ENCODE measurements around the gene FBXW11.

FBXW11 gene

DNA sequence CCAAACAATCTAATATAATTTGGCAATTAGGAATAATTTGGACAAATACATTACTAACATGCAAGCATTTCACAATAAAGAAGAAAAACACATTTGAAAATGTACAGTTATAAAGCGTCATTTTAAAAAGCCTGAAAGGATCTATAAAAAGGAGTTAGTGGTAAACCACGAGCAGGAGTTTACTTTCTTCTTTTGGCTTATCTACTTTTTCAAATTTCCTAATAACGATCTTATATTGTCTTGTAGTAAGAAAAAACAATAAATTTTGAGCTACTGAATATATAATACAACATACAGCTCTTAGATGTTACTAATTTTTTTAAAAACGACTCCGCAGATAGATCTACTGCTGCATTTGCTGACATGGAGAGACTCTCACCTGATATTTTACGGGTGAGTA lies 141.0 kb downstream of the FBXW11 start:
- no peak for DNase-seq (ENCODE audit: low read depth)

DNA sequence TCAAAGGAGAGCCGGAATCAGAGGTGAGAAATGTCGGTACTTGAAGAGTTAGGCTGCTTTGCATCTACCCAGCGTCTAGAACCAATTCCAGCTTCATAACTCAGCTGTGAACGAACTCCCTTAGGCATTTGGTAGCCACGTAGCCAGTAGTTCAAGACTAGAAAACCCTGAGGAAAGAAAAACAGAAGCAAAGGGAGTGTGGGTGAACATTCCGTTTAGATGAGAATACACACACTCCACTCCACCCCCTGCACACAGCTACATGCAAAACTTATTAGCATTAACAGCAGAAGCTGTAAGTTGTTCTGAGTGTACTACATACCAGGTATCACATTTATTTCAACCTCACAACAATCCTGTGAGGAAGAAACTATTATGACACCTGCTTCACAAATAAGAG lies 142.5 kb downstream of the FBXW11 start:
- peak; percentile 84 for DNase-seq (ENCODE audit: low read depth)

DNA sequence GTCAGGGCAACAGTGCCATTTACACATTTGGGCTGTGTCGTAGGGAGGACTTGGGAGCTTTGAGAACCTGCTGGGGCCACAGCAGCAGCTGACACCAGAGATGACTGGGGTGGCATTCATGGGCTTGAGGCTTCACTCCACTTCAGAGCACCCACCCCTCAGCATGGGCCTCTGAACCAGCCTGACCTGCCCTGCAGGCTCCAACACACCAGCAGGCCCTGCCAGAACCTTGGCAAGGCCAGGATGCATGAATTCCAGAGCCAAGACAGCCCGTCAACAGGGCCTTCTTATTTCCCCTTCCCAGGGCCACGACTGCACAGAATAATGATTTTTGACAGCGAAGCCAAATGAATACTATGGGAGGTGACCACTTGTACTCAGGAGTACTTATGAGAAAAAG lies 143.8 kb downstream of the FBXW11 start:
- DNase-seq (ENCODE audit: low read depth): no peak

DNA sequence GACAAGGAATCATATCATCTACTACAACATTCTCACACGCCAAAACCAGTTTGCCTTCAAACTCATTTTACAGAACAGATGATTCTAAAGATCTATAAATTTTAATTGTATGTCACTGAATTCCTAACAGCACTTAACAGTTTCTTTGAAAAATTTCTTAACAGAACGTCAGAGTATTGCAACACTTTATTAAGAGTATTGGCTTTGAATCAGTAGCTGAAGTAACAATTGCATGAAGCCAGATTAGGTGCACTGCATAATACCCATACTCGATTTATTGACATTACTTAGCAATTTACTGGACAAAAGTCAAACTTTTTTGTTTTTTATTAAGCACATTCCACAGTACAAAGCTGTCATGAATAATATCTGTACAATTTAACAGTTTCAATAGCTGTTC lies 145.1 kb downstream of the FBXW11 start:
- DNase-seq (ENCODE audit: low read depth): no peak

DNA sequence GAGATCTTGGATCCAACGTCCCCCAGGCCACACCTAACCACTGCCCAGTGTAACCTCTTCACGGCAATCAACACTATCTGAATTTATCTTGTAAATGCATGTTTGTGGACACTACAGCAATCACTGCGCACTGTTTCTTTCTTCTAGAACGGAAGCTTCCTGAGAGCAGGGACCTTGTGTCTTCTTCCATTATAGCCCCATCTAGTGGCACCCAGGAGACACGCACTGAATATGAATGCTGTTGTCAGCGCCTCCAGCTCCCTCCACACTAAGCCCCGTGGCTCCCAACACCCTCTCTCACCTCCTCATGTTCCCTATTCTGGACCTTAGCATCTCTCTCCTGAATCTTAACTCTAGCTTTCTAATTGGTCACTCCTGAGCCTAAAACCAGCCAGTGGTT lies 148.1 kb downstream of the FBXW11 start:
- no peak for DNase-seq (ENCODE audit: low read depth)

DNA sequence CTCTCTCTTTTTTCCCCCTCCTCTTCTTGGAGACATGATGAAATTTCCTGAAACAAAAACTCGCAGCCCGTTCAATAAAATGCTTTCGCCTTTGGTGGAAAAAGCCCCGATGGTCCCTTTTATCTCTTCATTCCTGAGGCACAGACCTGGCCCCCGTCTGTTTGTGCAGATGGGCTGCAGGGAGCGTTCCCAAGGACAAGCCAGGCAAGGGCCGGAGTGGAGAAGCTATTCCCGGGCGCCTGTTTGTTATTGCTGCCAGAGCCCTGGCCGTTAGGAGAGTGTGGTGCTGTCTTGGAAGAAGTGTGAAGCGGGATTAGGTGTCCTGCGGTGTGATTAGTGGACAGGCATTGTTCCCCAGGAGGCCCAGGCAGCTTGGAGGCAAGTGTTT lies 149.0 kb downstream of the FBXW11 start:
- no peak for DNase-seq (ENCODE audit: low read depth)

DNA sequence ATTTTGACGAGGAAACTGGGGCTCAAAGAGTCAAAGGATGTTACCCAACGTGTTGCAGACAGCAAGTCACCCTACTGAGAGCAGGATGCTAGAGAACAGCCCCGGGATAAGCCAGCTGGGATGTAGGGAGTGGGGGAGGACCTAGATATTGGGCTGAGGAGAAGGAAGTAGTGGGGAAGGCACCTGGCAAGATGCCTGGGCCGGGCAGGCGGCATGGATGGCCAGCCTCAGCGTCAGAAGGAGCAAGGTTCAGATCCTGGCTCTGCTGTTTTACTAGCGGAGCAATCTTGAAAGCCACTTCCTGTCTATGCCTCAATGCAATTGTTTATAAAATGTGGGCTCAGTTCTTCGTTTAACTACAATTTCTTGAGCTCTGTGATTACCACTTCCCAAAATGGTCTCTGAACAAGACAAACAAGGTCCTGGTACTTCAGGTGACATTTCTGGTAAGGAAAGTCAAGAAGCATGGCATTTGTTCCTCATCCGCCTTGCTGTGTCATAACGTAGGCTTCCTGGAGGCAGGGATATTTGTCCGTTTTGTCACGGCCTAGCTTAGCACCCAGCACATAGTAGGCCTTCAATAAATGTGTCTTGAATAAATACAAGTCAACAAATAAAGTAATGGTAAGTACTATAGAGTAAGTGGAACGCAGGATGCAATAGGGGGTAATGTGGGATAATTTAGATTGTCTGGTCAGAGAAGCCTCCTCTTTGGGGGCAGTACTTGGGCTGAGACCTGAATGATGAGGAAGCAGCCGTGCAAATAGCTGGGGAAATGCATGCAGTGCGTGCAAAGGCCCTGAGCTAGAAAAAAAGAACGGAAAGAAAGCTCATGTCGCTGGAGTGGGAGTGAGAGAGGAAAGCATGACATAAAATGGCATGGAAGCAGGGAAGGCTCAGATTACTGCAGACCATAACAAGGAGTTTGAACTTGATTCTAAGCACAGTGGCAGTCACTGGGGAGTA lies 150.4 kb downstream of the FBXW11 start:
- no peak for DNase-seq (ENCODE audit: low read depth)

DNA sequence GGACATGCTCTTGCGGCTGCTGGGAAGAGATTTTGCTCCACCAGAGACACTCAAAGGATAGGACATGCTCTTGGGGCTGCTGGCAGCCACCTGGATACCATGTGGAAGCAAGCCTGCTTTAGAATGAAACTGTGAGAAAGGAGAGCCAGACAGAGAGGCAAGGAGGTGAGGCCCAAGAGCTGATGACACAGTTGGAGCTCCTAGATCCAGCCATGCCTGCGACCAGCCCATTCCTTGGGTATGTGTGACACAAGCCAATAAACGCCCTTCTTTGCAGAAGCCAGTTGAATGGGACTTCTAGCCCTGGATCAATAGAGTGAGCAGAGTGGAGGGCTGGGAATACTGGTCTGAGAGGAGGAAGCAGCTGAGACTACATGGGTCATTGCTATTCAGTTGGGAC lies 151.2 kb downstream of the FBXW11 start:
- no peak for DNase-seq (ENCODE audit: low read depth)

DNA sequence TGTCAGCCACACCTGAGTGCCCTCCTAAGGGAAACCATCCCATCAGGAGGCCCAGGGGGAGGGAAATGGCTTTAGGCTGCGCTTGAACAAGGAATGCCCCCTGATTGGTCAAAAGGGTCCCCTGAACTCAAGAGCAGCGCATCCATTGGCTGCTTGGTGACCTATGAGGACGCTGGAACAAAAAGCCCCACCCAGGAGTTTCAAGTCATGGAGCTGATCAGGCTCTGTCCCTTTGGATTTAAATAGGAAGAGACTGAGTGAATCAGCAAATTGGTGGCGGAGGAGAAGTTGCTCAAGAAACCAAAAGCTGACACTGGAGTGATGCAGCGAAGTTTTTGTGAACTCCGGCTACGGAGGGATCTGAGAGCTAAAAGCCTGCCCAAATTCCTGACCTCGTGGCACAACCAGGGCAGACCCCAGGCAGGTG lies 154.2 kb downstream of the FBXW11 start:
- no peak for DNase-seq (ENCODE audit: low read depth)

DNA sequence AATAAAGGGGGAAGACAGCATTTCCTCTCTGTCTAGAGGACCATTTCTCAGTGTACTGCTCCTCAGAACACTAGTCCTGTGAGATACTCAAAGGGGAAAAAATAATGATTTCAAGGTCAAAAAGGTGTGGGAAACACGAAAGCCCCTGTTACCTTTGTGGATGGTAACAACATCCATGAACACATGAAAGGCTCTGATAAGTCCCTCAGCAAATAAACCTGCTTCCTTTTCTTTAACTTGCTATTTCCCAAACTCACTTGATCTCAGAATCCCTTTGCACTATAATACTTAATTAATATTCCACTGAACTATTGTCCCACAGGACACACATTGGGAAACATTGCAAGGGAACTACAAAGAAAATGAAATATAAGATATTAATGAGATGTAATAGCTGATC lies 155.2 kb downstream of the FBXW11 start:
- DNase-seq (ENCODE audit: low read depth): no peak

DNA sequence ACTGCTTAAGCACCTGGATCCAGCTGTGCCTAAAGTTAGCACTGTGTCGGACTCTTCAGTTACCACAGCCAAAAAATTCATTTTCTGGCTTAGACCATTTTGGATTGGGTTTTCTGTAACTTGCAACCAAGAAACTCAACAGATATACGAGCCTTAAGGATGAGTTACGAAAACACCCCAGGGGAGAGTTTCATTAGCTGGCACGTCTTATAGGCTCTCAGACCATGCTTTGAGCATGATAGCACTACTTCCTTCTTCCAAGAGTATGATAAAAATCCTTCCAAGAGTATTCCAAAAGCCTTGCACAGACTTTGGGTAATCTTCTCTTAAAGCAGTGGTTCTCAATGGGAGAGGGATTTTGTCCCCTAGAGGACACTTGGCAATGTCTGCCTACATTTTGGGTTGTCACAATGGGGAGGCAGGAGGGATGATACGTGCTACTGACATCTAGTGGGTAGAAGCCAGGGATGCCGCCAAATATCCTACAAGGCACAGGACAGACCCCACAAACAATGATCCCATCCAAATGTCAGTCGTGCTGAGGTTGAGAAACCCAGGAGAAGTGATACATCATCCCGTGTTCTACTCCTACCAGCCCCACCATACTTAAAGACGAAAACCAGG lies 156.0 kb downstream of the FBXW11 start:
- no peak for DNase-seq (ENCODE audit: low read depth)

DNA sequence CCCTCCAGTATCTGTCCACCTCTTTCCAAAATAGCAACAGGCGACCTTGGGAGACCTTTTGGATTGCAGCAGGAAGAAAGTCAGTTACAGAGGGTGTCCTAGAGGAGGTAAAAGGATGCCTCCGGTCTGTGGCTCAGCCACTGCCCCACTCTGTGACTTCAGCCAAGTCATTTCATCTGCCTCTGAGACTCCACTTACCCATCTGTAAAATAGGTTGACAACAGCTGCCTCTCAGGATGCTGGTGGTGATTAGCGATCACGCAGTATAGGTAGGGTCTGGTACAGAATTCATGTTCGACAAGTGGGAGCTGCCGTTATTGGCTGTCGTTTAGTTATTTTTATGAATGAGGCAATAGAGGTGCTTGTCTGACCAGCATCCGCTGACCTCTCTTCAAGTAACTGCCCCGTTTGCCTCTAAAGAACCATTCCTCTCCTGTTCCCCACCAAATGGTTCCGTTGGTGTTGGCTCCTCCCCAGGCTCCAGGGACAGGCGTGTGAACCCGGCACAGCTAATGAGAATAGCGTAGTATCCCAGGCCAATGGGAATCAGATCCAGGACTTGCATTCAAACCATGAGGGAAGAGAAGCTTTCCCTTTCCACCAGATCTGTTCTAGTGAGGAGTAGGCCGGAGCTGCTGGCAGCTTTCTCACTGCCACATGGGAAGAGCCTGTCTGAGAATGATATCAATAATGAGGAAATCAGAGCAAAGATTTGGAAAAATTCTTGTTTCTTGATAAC lies 156.7 kb downstream of the FBXW11 start:
- DNase-seq (ENCODE audit: low read depth): no peak

DNA sequence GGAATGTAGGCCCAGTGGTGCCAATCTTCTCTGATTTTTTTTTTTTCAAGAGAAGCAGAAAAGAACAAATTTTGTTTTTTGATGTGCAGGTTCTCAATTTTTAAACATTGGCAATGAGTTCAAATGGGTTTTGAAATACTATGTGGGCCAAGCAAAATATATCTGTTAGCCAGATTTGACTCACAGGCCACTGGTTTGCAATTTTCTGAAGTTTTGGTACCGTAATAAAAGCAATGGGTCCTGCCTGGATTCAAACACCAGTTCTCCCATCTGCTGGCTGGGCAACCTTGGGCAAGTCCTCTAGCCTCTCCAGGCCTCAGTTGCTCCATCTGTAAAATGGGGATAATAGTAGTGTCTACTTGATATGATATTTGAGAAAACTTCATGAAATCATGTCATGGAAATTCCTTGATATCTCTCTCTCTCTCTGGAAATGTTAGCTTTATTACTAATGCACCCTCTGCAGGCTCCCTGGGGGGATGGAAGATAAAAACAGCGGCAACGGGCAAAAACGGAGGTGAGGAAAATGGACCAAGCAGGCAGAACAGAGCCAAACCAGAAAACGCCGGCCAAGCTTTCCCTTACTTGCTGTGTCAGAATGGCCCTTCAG lies 157.4 kb downstream of the FBXW11 start:
- peak; percentile 44 for DNase-seq (ENCODE audit: low read depth)

DNA sequence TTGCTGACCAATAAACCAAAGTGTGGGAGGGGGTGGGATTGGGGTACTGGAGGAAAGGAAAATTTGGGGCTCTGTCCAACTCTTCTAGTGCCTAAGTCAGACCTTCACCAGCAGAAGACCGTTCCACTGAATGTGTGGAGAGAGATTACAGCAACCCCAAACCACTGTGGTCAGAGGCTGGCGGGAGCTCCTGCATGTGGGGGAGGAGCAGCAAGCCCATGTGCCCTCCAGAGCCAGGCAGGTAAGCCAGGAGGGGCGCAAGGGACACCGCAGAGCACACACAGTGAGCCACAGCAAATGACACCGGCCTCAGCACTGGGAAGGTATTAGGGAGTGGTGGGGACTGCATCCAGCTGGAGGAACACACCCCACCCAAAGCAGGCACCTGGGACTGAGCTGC lies 158.0 kb downstream of the FBXW11 start:
- no peak for DNase-seq (ENCODE audit: low read depth)

DNA sequence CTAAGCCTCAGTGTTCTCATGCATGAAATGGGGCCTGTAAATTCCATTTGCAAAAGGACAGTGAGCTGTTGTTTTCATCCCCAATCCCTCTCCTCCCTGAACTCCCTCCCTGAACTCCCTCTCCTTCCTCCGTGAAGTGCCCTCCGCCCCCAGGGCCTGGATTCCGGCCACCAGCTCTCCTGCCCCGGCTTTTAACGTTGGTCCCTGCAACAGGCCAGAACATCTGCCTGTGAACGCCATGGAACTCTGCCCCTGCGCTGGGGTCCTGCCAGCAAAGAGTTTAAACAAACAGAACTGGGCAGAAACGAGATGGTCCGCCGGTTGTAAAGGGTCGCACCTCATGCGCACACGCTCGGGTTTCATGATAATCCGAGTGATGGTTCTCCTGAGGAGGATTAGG lies 158.4 kb downstream of the FBXW11 start:
- DNase-seq (ENCODE audit: low read depth): no peak

DNA sequence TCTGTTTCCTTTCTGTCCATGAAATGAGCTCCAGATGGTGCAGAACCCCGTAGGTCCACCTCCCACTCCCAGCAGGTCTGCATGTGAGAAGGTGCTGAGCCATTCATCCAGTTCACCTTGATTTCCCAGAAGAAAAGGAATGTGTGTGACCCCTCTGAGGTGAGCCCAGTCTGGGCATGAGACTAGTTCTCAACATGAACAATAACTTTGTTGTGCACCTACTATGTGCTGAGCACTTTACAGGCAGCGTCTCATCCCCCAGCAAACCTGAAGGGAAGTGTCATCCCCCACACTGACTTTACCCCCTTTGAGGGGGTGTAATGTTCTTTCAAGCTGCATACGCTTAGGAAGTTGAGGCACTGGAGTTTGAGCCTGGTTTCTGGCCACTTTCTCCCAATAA lies 159.4 kb downstream of the FBXW11 start:
- no peak for DNase-seq (ENCODE audit: low read depth)

DNA sequence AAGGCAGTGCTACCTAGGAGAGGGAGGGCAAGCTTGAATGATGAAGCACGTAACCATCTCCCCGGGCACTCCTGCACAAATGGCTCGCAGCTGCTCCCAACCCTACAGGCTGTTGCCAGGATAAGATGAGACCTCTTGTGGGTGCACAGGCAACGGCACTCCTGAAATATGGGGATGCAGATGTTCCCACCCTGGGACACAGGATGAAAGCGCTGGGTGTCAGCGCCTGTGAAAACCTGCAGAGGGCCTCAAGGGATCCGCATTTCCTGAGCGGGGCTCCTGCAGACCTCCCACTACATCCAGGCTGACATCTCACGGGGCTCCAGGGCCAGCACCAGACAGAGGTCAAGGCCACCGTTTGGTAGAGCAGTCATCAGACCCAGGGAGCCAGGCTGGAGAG lies 160.1 kb downstream of the FBXW11 start:
- no peak for DNase-seq (ENCODE audit: low read depth)

DNA sequence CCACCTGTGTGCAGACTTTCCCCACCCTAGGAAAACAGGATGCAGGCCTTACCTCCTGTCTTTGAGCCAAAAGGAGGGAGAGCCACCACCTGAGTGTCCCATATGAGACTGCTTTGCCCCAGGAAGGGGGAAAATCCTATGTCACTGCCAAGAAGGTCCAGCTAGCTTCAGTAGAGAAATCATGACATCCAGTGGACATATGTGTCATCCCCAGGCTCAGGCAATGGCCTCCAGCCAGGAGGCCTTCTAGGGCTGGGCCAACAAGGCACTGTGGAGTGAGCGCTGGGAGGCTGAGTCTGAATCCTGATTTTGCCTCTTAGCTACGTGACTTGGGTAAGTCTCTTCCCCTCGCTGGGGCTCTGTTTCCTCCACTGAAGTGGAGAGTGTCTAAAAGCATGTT lies 160.6 kb downstream of the FBXW11 start:
- peak; percentile 38 for DNase-seq (ENCODE audit: low read depth)

DNA sequence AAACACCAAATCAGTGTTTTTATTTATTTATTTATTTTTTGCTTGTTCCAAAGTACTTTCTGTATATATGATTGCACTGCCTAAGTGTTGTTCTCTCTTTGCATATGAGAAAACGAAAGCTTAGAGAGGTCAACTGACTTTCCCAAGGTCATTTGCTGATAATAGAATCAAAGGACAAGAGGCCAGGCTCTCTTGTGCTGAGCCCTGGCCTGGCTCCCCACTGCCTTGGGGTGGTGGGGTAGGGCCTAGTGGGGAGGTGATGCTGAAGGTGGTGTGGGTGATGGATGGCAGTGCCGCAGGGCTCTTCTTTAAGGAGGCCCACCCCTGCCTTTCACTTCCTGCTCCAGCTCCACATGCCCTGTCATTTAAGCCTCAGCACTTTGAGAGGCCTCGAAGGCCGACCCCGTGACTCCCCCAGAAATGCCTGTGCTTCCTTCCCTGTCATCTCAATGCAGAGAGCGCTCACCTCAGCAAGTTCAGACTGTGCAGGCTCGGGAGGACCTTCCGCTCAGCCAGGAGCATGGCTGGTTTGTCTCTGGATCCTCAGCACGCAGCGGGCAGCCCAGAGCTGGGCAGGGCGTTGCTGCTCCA lies 161.3 kb downstream of the FBXW11 start:
- no peak for DNase-seq (ENCODE audit: low read depth)

DNA sequence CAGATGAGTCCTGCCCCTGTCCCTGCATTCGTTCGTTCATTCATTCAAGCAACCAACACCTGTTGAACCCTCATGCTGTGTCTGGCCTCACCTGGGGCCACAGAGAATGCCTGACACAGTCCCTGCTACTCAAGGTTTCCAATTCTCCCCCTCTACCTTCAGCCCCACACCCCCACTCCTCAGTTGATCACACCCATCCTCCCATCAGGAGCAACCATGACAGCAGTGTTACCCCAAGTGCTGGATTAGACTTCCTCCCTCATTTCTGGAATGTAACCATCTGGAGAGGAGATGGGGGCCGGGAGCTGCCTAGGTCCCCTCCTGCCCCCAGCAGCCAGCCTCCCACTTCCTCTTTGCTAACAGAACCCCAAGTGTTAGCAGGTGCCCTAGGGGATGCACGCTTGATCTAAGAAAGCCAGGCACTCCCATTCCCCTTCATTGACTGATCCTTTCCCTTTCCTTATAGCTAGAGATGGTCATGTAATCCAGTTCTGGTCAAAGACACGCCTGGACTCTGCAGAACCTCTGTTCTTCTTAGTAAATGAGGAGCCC lies 163.6 kb downstream of the FBXW11 start:
- DNase-seq (ENCODE audit: low read depth): no peak

DNA sequence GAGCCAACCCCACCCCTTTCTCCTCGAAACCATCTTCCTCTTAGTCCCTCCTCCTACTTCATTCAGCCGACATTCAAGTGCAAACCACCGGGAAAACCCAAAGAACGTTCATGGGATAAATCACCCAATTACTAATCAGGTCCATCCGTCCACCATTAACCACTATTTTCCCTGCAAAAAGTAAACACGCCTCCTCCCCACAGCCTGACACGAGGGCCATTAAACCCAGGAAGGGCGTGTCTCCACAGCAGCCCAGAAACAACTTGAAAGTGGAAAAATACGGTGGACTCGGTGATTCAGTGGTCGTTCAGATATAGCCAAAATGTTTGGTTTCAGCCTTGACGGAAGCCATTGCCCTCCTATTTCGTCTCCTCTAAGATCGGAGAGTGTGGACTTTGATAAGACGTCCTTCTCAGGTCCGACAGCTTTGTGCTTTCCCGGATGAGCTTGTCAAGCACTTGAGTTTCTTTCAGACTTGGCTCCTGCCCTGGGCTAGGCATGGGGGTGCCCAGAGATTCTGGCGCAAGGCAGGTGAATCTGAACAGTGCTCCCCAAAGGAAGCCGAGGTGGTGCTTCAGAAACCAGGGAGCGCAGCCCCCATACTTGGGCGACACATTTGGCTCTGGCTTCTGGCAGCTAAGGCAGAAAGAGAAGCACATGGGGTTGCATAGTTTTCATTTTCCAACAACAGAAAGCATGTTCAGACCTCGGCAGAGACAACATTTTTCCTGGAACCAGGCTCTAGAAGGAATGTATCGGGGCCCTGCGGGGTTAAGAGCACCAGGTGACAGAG lies 164.3 kb downstream of the FBXW11 start:
- peak; percentile 19 for DNase-seq (ENCODE audit: low read depth)
